Pulmonary artery endothelial cell (primary cell): ENCODE measurements around the gene SGCA. TPM values are rescaled to one million over a fixed set of nuclear protein-coding genes. Genes with fewer than 3 reads are reported as not detected.

Source experiments
- DNase-seq: peaks from one replicate; pipeline ENCODE4 v3.0.0-alpha.2; 2011; ENCODE audit warnings: low read depth, low spot score
- total RNA-seq: library from RNA; depleted of rRNA; stranded (reverse); fragments of >200 nt; gene quantifications from 2 replicates; pipeline ENCODE4 v1.2.3, GENCODE V29; 2014

Gene SGCA
- total RNA-seq, 1 donor from 2014 or later = not detected

- DNase-seq = no peak
These were observed 31.3 kb upstream of the SGCA start for GRCh38 chr17:50134206-50135110.

GRCh38 chr17:50135316-50136095 is 30.3 kb upstream of the SGCA start:
- no peak for DNase-seq

- DNase-seq = no peak
These were observed 29.6 kb upstream of the SGCA start for GRCh38 chr17:50136096-50136687.

GRCh38 chr17:50137042-50137441 is 28.8 kb upstream of the SGCA start:
- DNase-seq = no peak

- DNase-seq = no peak
These were observed 26.5 kb upstream of the SGCA start for GRCh38 chr17:50139185-50139783.

- DNase-seq = no peak
These were observed 25.6 kb upstream of the SGCA start for GRCh38 chr17:50139950-50140885.

GRCh38 chr17:50141026-50141744 is 24.6 kb upstream of the SGCA start:
- no peak for DNase-seq

GRCh38 chr17:50141745-50142110 is 24.1 kb upstream of the SGCA start:
- no peak for DNase-seq

GRCh38 chr17:50143461-50144176 is 22.2 kb upstream of the SGCA start:
- no peak for DNase-seq

- DNase-seq = no peak
These were observed 21.4 kb upstream of the SGCA start for GRCh38 chr17:50144355-50144754.

GRCh38 chr17:50144845-50145531 is 20.8 kb upstream of the SGCA start:
- no peak for DNase-seq

GRCh38 chr17:50145532-50146229 is 20.1 kb upstream of the SGCA start:
- DNase-seq = no peak

- no peak for DNase-seq
These were observed 19.4 kb upstream of the SGCA start for GRCh38 chr17:50146230-50146926.

GRCh38 chr17:50146927-50147665 is 18.7 kb upstream of the SGCA start:
- no peak for DNase-seq

GRCh38 chr17:50147841-50148225 is 18.0 kb upstream of the SGCA start:
- no peak for DNase-seq

GRCh38 chr17:50148226-50149090 is 17.3 kb upstream of the SGCA start:
- DNase-seq = no peak
